GM23338 (cell line): ENCODE results near the gene KRT33B. TPM values are rescaled to one million over a fixed set of nuclear protein-coding genes. Genes with fewer than 3 reads are reported as not detected.

Source experiments
- ATAC-seq: fragments of 200-7000 bp; cut with Tn5 transposase; 3 replicates; pipeline ENCODE4 v1.9.1; 2020
- DNase-seq: peaks from one replicate; pipeline ENCODE4 v3.0.0-alpha.2; 2015; ENCODE audit warnings: low spot score
- H2AFZ ChIP-seq: fragments of 200-600 bp; sonication (generic); 2 replicates; pipeline ENCODE4 v1.8.0; 2016; ENCODE audit warnings: antibody characterized with exemption, mild to moderate bottlenecking, moderate library complexity
- H3F3A ChIP-seq: fragments of 200-600 bp; sonication (generic); replicated peaks from 2 replicates; pipeline ENCODE4 v1.8.0; 2017; ENCODE audit warnings: antibody characterized with exemption, mixed run types, low read depth
- H3K27ac ChIP-seq: fragments of 200-600 bp; sonication (generic); 2 replicates; pipeline ENCODE4 v1.6.1; 2016; ENCODE audit warnings: low read depth
- H3K27me3 ChIP-seq: fragments of 200-600 bp; sonication (generic); 2 replicates; pipeline ENCODE4 v1.8.0; 2016; ENCODE audit warnings: mild to moderate bottlenecking, mixed run types, moderate library complexity; ENCODE audit not compliant: insufficient read depth
- H3K36me3 ChIP-seq: fragments of 200-600 bp; sonication (generic); 2 replicates; pipeline ENCODE4 v1.8.0; 2016; ENCODE audit warnings: mild to moderate bottlenecking; ENCODE audit not compliant: insufficient read depth
- H3K4me1 ChIP-seq: fragments of 200-600 bp; sonication (generic); 2 replicates; pipeline ENCODE4 v1.8.0; 2016; ENCODE audit warnings: mild to moderate bottlenecking, moderate library complexity; ENCODE audit not compliant: insufficient read depth
- H3K4me2 ChIP-seq: fragments of 200-600 bp; sonication (generic); 2 replicates; pipeline ENCODE4 v1.7.1; 2017; ENCODE audit warnings: mixed run types
- H3K4me3 ChIP-seq: fragments of 200-600 bp; sonication (generic); 2 replicates; pipeline ENCODE4 v1.6.1; 2016; ENCODE audit warnings: mixed run types
- H3K79me2 ChIP-seq: fragments of 200-600 bp; sonication (generic); replicated peaks from 2 replicates; pipeline ENCODE4 v1.8.0; 2017; ENCODE audit warnings: mild to moderate bottlenecking; ENCODE audit not compliant: insufficient read depth
- H3K9me2 ChIP-seq: fragments of 200-600 bp; sonication (generic); 2 replicates; pipeline ENCODE4 v1.8.0; 2017; ENCODE audit not compliant: insufficient read depth
- H4K20me1 ChIP-seq: fragments of 200-600 bp; sonication (generic); replicated peaks from 2 replicates; pipeline ENCODE4 v1.8.0; 2017; ENCODE audit warnings: mild to moderate bottlenecking; ENCODE audit not compliant: insufficient read depth
- H3K27ac Mint-ChIP-seq: 2 replicates; pipeline ENCODE4 v1.8.0; 2020; ENCODE audit warnings: inconsistent platforms, mild to moderate bottlenecking, moderate library complexity, mixed read lengths
- H3K27me3 Mint-ChIP-seq: 3 replicates; pipeline ENCODE4 v1.8.0; 2022; ENCODE audit warnings: low read depth, mild to moderate bottlenecking, moderate library complexity, mixed read lengths, inconsistent platforms; ENCODE audit not compliant: insufficient read depth, poor library complexity
- H3K36me3 Mint-ChIP-seq: 3 replicates; pipeline ENCODE4 v1.8.0; 2021; ENCODE audit warnings: low read depth, mild to moderate bottlenecking, inconsistent platforms, moderate library complexity, mixed read lengths
- H3K4me1 Mint-ChIP-seq: 3 replicates; pipeline ENCODE4 v1.8.0; 2020; ENCODE audit warnings: mild to moderate bottlenecking, inconsistent platforms, mixed read lengths
- H3K4me3 Mint-ChIP-seq: 3 replicates; pipeline ENCODE4 v1.8.0; 2021; ENCODE audit warnings: moderate library complexity, mild to moderate bottlenecking, inconsistent platforms, mixed read lengths
- H3K9me3 Mint-ChIP-seq: 3 replicates; pipeline ENCODE4 v1.8.0; 2020; ENCODE audit warnings: moderate library complexity, mild to moderate bottlenecking, inconsistent platforms, mixed read lengths
- CREB1 ChIP-seq: fragments of 250-450 bp; sonication (Bioruptor Pico); IDR thresholded peaks from 2 replicates; pipeline ENCODE4 v1.5.0; 2020; ENCODE audit warnings: low read depth, mild to moderate bottlenecking, moderate library complexity
- EZH2 ChIP-seq: fragments of 200-600 bp; sonication (generic); IDR thresholded peaks from one replicate; pipeline ENCODE4 v1.8.0; 2017; ENCODE audit warnings: antibody characterized with exemption, mild to moderate bottlenecking, low read depth; ENCODE audit not compliant: unreplicated experiment
- EZH2phosphoT487 ChIP-seq: fragments of 200-600 bp; sonication (generic); IDR thresholded peaks from one replicate; pipeline ENCODE4 v1.8.1; 2018; ENCODE audit warnings: antibody characterized with exemption; ENCODE audit not compliant: unreplicated experiment
- JUNB ChIP-seq: IDR thresholded peaks from one replicate; pipeline ENCODE4 v1.6.1; 2016; ENCODE audit warnings: antibody characterized with exemption; ENCODE audit not compliant: unreplicated experiment
- NANOG ChIP-seq: IDR thresholded peaks from 2 replicates; pipeline ENCODE4 v1.6.1; 2016; ENCODE audit warnings: antibody characterized with exemption, borderline replicate concordance
- POLR2AphosphoS5 ChIP-seq: IDR thresholded peaks from 2 replicates; pipeline ENCODE4 v1.6.1; 2016; ENCODE audit warnings: antibody characterized with exemption, low read depth
- STAT1 ChIP-seq: IDR thresholded peaks from one replicate; pipeline ENCODE4 v1.6.1; 2016; ENCODE audit warnings: antibody characterized with exemption; ENCODE audit not compliant: unreplicated experiment
- ZNF114 ChIP-seq: fragments of 250-450 bp; sonication (Bioruptor Pico); IDR thresholded peaks from 2 replicates; pipeline ENCODE4 v1.5.0; 2020; ENCODE audit warnings: mild to moderate bottlenecking, moderate library complexity
- ZNF331 ChIP-seq: fragments of 250-450 bp; sonication (Bioruptor Pico); IDR thresholded peaks from 2 replicates; pipeline ENCODE4 v1.5.0; 2020; ENCODE audit warnings: low read depth, mild to moderate bottlenecking, moderate library complexity
- polyA plus RNA-seq: library from polyadenylated mRNA; unstranded; fragments of >200 nt; fragmentation: Nextera tagmentation; extraction: Ambion mirVana; gene quantifications from 2 replicates; pipeline ENCODE4 v1.2.1, GENCODE V29; 2016
- total RNA-seq: library from RNA; depleted of rRNA; stranded (reverse); fragments of >200 nt; shearing (Covaris generic); gene quantifications from 2 replicates; pipeline ENCODE4 v1.2.3, GENCODE V29; 2014
- TF ChIP-seq, protein P1 (sequence below), 2 experiments: fragments of 200-600 bp in 1 of 2; sonication (generic) in 1 of 2; conservative IDR thresholded peaks; 2 replicates each; pipeline versions ENCODE4 v1.5.1 to v1.6.1; 2016 to 2017; ENCODE audit warnings: antibody characterized with exemption in 2 of 2, low read depth in 2 of 2, mild to moderate bottlenecking in 2 of 2, moderate library complexity in 1 of 2
- TF ChIP-seq, protein P2 (sequence below): IDR thresholded peaks from one replicate; pipeline ENCODE4 v1.6.1; 2018; ENCODE audit warnings: antibody characterized with exemption; ENCODE audit not compliant: unreplicated experiment

The KRT33B gene
- total and polyA plus RNA-seq, 2 experiments from 2014 or later: not detected

DNA sequence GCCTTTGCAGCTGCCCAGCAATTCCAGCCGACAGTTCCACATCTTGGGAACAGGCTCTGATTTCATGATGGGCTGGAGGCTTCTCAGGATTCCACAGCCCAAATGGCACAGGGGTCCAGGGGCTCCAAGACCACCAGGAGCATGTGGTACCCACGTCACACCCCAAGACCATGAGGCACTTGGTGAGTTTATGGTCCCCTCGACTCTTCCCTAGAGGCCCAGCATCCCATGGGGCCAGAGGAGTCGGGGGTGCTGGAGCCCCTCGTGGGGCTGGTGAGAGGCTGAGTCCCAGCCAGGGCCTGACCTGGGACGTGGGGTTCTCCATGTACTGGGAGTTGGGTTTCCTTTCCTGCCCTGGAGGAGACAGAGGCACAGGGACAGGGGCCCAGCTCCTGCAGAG lies 44.0 kb downstream of the KRT33B start (continued):
- TF ChIP-seq ZNF331 (no peak), CREB1 (no peak), EZH2phosphoT487 (no peak), ZNF114 (CRISPR knock-in tag) (no peak), NANOG (no peak), JUNB (no peak), STAT1 (no peak), POLR2AphosphoS5 (no peak)
- TF ChIP-seq, protein P1, sequence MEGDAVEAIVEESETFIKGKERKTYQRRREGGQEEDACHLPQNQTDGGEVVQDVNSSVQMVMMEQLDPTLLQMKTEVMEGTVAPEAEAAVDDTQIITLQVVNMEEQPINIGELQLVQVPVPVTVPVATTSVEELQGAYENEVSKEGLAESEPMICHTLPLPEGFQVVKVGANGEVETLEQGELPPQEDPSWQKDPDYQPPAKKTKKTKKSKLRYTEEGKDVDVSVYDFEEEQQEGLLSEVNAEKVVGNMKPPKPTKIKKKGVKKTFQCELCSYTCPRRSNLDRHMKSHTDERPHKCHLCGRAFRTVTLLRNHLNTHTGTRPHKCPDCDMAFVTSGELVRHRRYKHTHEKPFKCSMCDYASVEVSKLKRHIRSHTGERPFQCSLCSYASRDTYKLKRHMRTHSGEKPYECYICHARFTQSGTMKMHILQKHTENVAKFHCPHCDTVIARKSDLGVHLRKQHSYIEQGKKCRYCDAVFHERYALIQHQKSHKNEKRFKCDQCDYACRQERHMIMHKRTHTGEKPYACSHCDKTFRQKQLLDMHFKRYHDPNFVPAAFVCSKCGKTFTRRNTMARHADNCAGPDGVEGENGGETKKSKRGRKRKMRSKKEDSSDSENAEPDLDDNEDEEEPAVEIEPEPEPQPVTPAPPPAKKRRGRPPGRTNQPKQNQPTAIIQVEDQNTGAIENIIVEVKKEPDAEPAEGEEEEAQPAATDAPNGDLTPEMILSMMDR (conservative IDR thresholded peaks at IDR 0.05; ENCODE audit: low read depth in 2 of 2): no peak
- TF ChIP-seq, protein P2, sequence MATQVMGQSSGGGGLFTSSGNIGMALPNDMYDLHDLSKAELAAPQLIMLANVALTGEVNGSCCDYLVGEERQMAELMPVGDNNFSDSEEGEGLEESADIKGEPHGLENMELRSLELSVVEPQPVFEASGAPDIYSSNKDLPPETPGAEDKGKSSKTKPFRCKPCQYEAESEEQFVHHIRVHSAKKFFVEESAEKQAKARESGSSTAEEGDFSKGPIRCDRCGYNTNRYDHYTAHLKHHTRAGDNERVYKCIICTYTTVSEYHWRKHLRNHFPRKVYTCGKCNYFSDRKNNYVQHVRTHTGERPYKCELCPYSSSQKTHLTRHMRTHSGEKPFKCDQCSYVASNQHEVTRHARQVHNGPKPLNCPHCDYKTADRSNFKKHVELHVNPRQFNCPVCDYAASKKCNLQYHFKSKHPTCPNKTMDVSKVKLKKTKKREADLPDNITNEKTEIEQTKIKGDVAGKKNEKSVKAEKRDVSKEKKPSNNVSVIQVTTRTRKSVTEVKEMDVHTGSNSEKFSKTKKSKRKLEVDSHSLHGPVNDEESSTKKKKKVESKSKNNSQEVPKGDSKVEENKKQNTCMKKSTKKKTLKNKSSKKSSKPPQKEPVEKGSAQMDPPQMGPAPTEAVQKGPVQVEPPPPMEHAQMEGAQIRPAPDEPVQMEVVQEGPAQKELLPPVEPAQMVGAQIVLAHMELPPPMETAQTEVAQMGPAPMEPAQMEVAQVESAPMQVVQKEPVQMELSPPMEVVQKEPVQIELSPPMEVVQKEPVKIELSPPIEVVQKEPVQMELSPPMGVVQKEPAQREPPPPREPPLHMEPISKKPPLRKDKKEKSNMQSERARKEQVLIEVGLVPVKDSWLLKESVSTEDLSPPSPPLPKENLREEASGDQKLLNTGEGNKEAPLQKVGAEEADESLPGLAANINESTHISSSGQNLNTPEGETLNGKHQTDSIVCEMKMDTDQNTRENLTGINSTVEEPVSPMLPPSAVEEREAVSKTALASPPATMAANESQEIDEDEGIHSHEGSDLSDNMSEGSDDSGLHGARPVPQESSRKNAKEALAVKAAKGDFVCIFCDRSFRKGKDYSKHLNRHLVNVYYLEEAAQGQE: no peak

DNA sequence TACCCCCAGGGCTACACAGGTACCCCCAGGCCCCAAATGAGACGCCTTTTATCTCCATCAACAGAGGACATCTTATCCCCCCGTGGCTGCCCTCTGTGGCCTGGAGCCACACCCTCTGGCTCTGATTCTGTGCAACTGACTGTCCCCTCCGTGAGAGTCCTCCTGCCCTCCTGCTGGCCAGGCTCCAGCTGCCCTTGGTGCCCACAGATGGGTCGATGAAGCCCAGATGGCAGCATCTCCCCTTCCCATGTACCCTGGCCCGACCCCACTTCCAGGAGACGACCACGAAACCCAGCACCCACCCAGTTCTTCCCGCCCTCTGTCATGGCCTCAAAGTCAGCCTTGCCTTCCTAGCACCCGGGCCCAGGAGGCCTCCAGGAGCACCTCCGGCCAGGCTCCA lies 44.5 kb downstream of the KRT33B start:
- no peak overlapping the region for H3K4me3 ChIP-seq
- H3K4me1 ChIP-seq: no peaks in the 10 kb centered on the region
- no peaks in the 10 kb centered on the region for H3K79me2 ChIP-seq
- Mint-ChIP-seq H3K4me1 (no peaks in the 10 kb centered on the region; the same call in 2 of the 3 replicates), H3K27me3 (peaks cover 11% of the 10 kb centered on the region), H3K9me3 (peaks cover 1% of the 10 kb centered on the region; the same call in 1 of the 3 replicates), H3K27ac (no peak overlapping the region), H3K4me3 (no peak overlapping the region), H3K36me3 (no peaks in the 10 kb centered on the region)
- no peak overlapping the region for H3K4me2 ChIP-seq
- DNase-seq (no peak), ATAC-seq (no peak)
- no peaks in the 10 kb centered on the region for H3F3A ChIP-seq
- H3K36me3 ChIP-seq: no peaks in the 10 kb centered on the region
- no peaks in the 10 kb centered on the region for H3K27me3 ChIP-seq
- H2AFZ ChIP-seq: no peak overlapping the region
- no peak overlapping the region for H3K27ac ChIP-seq
- H4K20me1 ChIP-seq: no peaks in the 10 kb centered on the region
- H3K9me2 ChIP-seq: no peaks in the 10 kb centered on the region
- TF ChIP-seq EZH2 (no peak), ZNF331 (no peak), NANOG (no peak), CREB1 (no peak), POLR2AphosphoS5 (no peak), JUNB (no peak)
- TF ChIP-seq, protein P2: no peak
